Measurements from ENCODE around the gene ZNF605.

DNA sequence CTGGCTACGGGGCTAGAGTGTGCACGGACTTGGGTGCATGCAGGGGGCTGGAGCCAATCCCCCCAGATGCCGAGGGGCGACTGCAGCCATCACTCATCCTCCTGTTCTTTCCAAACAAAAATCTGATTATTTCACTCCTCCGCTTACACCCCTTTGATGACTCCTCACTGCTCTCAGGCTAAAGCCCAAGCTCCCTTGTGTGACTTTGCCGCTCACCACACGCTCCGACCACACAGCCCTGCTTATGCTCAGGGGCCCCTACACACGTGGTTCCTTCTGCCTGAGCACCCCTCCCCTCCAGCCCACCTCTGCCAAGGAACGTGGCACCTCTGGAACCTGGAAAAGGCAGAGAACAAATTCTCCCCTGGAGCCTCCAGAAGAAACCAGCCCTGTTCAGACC lies 82.4 kb downstream of the ZNF605 start:
- TF ChIP-seq ARNTL (CRISPR knock-in tag; IDR thresholded peaks at IDR 0.05; ENCODE audit: borderline replicate concordance, low read depth), result no peak
- TF ChIP-seq PPARA (CRISPR knock-in tag; IDR thresholded peaks at IDR 0.05; ENCODE audit: borderline replicate concordance), result no peak
- no peak for TF ChIP-seq BACH2 (CRISPR knock-in tag; IDR thresholded peaks at IDR 0.05; ENCODE audit: borderline replicate concordance)
- TF ChIP-seq, protein P1, sequence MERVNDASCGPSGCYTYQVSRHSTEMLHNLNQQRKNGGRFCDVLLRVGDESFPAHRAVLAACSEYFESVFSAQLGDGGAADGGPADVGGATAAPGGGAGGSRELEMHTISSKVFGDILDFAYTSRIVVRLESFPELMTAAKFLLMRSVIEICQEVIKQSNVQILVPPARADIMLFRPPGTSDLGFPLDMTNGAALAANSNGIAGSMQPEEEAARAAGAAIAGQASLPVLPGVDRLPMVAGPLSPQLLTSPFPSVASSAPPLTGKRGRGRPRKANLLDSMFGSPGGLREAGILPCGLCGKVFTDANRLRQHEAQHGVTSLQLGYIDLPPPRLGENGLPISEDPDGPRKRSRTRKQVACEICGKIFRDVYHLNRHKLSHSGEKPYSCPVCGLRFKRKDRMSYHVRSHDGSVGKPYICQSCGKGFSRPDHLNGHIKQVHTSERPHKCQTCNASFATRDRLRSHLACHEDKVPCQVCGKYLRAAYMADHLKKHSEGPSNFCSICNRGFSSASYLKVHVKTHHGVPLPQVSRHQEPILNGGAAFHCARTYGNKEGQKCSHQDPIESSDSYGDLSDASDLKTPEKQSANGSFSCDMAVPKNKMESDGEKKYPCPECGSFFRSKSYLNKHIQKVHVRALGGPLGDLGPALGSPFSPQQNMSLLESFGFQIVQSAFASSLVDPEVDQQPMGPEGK (CRISPR knock-in tag; IDR thresholded peaks at IDR 0.05; ENCODE audit: borderline replicate concordance), result no peak
- TF ChIP-seq SNAI2 (CRISPR knock-in tag; IDR thresholded peaks at IDR 0.05), result no peak
- no peak for TF ChIP-seq ZNF565 (CRISPR knock-in tag; conservative IDR thresholded peaks at IDR 0.05; ENCODE audit: low read depth)
- TF ChIP-seq TOX (CRISPR knock-in tag; IDR thresholded peaks at IDR 0.05; ENCODE audit: borderline replicate concordance), result no peak
- TF ChIP-seq, protein P2, sequence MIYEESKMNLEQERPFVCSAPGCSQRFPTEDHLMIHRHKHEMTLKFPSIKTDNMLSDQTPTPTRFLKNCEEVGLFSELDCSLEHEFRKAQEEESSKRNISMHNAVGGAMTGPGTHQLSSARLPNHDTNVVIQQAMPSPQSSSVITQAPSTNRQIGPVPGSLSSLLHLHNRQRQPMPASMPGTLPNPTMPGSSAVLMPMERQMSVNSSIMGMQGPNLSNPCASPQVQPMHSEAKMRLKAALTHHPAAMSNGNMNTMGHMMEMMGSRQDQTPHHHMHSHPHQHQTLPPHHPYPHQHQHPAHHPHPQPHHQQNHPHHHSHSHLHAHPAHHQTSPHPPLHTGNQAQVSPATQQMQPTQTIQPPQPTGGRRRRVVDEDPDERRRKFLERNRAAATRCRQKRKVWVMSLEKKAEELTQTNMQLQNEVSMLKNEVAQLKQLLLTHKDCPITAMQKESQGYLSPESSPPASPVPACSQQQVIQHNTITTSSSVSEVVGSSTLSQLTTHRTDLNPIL (CRISPR knock-in tag; IDR thresholded peaks at IDR 0.05; ENCODE audit: low read depth), result no peak
- no peak for TF ChIP-seq OSR1 (CRISPR knock-in tag; IDR thresholded peaks at IDR 0.05)
- TF ChIP-seq ZNF70 (CRISPR knock-in tag; IDR thresholded peaks at IDR 0.05), result no peak
- no peak for TF ChIP-seq POU6F1 (CRISPR knock-in tag; IDR thresholded peaks at IDR 0.05; ENCODE audit: borderline replicate concordance, low read depth)
